HEK293 (cell line): ENCODE results near the gene CSNK1G1.
A peak's percentile ranks its signal among the peaks of the same experiment; 100 is the strongest.

ENCODE experiments used
- CTCF ChIA-PET: fragments of 350-600 bp; formaldehyde crosslinking; extraction: SDS; loops from one replicate; lab custom pipeline; 2021; ENCODE audit warnings: antibody characterized with exemption; lab: Yijun Ruan, JAX
- POLR2A ChIA-PET: fragments of 300-600 bp; formaldehyde crosslinking; extraction: SDS; loops from one replicate; lab custom pipeline; 2020; ENCODE audit warnings: antibody characterized with exemption, inconsistent platforms; lab: Yijun Ruan, JAX
- H3K27ac ChIP-seq: fragments of 200-500 bp; sonication (Bioruptor generic); 2 replicates; pipeline ENCODE4 v1.5.1; 2014; ENCODE audit warnings: low read depth, low read length, control low read depth, inconsistent platforms; ENCODE audit errors: extremely low read depth
- H3K36me3 ChIP-seq, 2 experiments: fragments of 200-500 bp in 1 of 2; sonication (Bioruptor generic) in 1 of 2; 1 replicate in 1 of 2; 2 replicates in 1 of 2; pipeline ENCODE4 v1.5.1; 2014 to 2017; ENCODE audit warnings: inconsistent platforms in 2 of 2, low read length in 2 of 2; ENCODE audit not compliant: control insufficient read depth in 2 of 2, insufficient read depth in 1 of 2
- H3K4me1 ChIP-seq: fragments of 200-500 bp; sonication (Bioruptor generic); 2 replicates; pipeline ENCODE4 v1.5.1; 2014; ENCODE audit warnings: mild to moderate bottlenecking, low read length, inconsistent platforms; ENCODE audit not compliant: control insufficient read depth, insufficient read depth
- H3K4me3 ChIP-seq: 2 replicates; pipeline ENCODE4 v1.5.1; 2011; ENCODE audit warnings: low read depth, mild to moderate bottlenecking, control low read depth, low read length, moderate library complexity
- H3K9me3 ChIP-seq: fragments of 200-500 bp; sonication (Bioruptor generic); 2 replicates; pipeline ENCODE4 v1.5.1; 2014; ENCODE audit warnings: low read depth, low read length, inconsistent platforms; ENCODE audit not compliant: control insufficient read depth, insufficient read depth
- GLI2 ChIP-seq: fragments of 450-650 bp; formaldehyde crosslinking; IDR thresholded peaks from 2 replicates; pipeline ENCODE4; 2017; ENCODE audit warnings: missing biosample characterization, missing genetic modification characterization, low read depth, borderline replicate concordance
- KLF1 ChIP-seq: fragments of 450-650 bp; formaldehyde crosslinking; IDR thresholded peaks from 2 replicates; pipeline ENCODE4 v1.5.1; 2016; ENCODE audit warnings: missing biosample characterization, missing genetic modification characterization
- REST ChIP-seq: fragments of 450-650 bp; formaldehyde crosslinking; IDR thresholded peaks from 2 replicates; pipeline ENCODE4 v1.5.1; 2016; ENCODE audit warnings: missing biosample characterization, missing genetic modification characterization
- SP3 ChIP-seq: fragments of 450-650 bp; formaldehyde crosslinking; IDR thresholded peaks from 2 replicates; pipeline ENCODE4 v1.5.1; 2016; ENCODE audit warnings: missing biosample characterization, missing genetic modification characterization
- WT1 ChIP-seq: fragments of 450-650 bp; formaldehyde crosslinking; IDR thresholded peaks from 2 replicates; pipeline ENCODE4 v1.5.1; 2016; ENCODE audit warnings: missing biosample characterization, missing genetic modification characterization
- ZBTB48 ChIP-seq: fragments of 450-650 bp; formaldehyde crosslinking; IDR thresholded peaks from 2 replicates; pipeline ENCODE4 v1.5.1; 2016; ENCODE audit warnings: missing biosample characterization, missing genetic modification characterization
- ZFP41 ChIP-seq: fragments of 450-650 bp; formaldehyde crosslinking; IDR thresholded peaks from 2 replicates; pipeline ENCODE4 v1.5.1; 2016; ENCODE audit warnings: missing biosample characterization, missing genetic modification characterization, borderline replicate concordance
- ZNF16 ChIP-seq: fragments of 450-650 bp; formaldehyde crosslinking; IDR thresholded peaks from 2 replicates; pipeline ENCODE4 v1.5.1; 2016; ENCODE audit warnings: low read depth, missing biosample characterization, missing genetic modification characterization
- ZNF274 ChIP-seq, 2 experiments: fragments of 200-500 bp in 1 of 2; fragments of 450-650 bp in 1 of 2; sonication (Bioruptor generic) in 1 of 2; formaldehyde crosslinking in 1 of 2; IDR thresholded peaks; 2 replicates each; pipeline versions ENCODE4 v1.5.1 to v1.6.1; 2014 to 2016; ENCODE audit warnings: borderline replicate concordance in 1 of 2, inconsistent platforms in 1 of 2, low read length in 1 of 2, missing biosample characterization in 1 of 2, missing genetic modification characterization in 1 of 2
- ZNF426 ChIP-seq: fragments of 450-650 bp; formaldehyde crosslinking; IDR thresholded peaks from 2 replicates; pipeline ENCODE4 v1.5.1; 2017; ENCODE audit warnings: missing biosample characterization, missing genetic modification characterization, mild to moderate bottlenecking, inconsistent platforms, moderate library complexity
- ZNF48 ChIP-seq: fragments of 450-650 bp; formaldehyde crosslinking; IDR thresholded peaks from 2 replicates; pipeline ENCODE4 v1.5.1; 2016; ENCODE audit warnings: missing biosample characterization, missing genetic modification characterization
- ZNF521 ChIP-seq: fragments of 450-650 bp; formaldehyde crosslinking; IDR thresholded peaks from 2 replicates; pipeline ENCODE4 v1.5.1; 2017; ENCODE audit warnings: missing biosample characterization, mild to moderate bottlenecking, missing genetic modification characterization
- ZNF623 ChIP-seq: fragments of 450-650 bp; formaldehyde crosslinking; IDR thresholded peaks from 2 replicates; pipeline ENCODE4 v1.5.1; 2016; ENCODE audit warnings: missing biosample characterization, missing genetic modification characterization
- ZNF791 ChIP-seq: fragments of 450-650 bp; formaldehyde crosslinking; IDR thresholded peaks from 2 replicates; pipeline ENCODE4 v1.5.1; 2016; ENCODE audit warnings: missing biosample characterization, missing genetic modification characterization
- ZNF830 ChIP-seq: fragments of 450-650 bp; IDR thresholded peaks from 2 replicates; pipeline ENCODE4 v1.5.0; 2018; ENCODE audit warnings: missing biosample characterization, missing genetic modification characterization, low read depth, mild to moderate bottlenecking, moderate library complexity
- TF ChIP-seq, protein P1 (sequence below): fragments of 450-650 bp; formaldehyde crosslinking; IDR thresholded peaks from 2 replicates; pipeline ENCODE4 v1.5.1; 2016; ENCODE audit warnings: missing biosample characterization, missing genetic modification characterization
- TF ChIP-seq, protein P2 (sequence below): fragments of 450-650 bp; formaldehyde crosslinking; IDR thresholded peaks from 2 replicates; pipeline ENCODE4 v1.5.1; 2017; ENCODE audit warnings: missing biosample characterization, missing genetic modification characterization
- TF ChIP-seq, protein P3 (sequence below): fragments of 450-650 bp; formaldehyde crosslinking; IDR thresholded peaks from 2 replicates; pipeline ENCODE4 v1.5.1; 2017; ENCODE audit warnings: missing biosample characterization, missing genetic modification characterization
- TF ChIP-seq, protein P4 (sequence below): fragments of 450-650 bp; formaldehyde crosslinking; IDR thresholded peaks from 2 replicates; pipeline ENCODE4 v1.5.1; 2016; ENCODE audit warnings: missing biosample characterization, missing genetic modification characterization

The CSNK1G1 gene

GRCh38 chr15:64163659-64164362 is 192.2 kb downstream of the CSNK1G1 start:
- Histone ChIP-seq H3K9me3 (no peaks in the 10 kb centered on the region), H3K27ac (peak overlapping the region; percentile 48), H3K4me3 (peak overlapping the region; percentile 13; the same call in 1 of the 2 replicates), H3K4me1 (no peaks in the 10 kb centered on the region; the same call in 1 of the 2 replicates), H3K36me3 (peaks cover 12 to 25% of the 10 kb centered on the region in 2 experiments; a peak in 2 of 3 replicates)
- CTCF ChIA-PET: interaction anchor here (0.6 to 1.5 kb wide), 4 partner anchors 14 to 564 kb away, joined by 3 to 5 read pairs (median 4); no protein-coding TSS in a partner anchor
- TF ChIP-seq ZBTB48 (tag by site-specific recombination): peak; percentile 71; the same call in 1 of the 2 replicates
- TF ChIP-seq KLF1: no peak
- no peak for TF ChIP-seq ZNF16
- TF ChIP-seq, protein P1, sequence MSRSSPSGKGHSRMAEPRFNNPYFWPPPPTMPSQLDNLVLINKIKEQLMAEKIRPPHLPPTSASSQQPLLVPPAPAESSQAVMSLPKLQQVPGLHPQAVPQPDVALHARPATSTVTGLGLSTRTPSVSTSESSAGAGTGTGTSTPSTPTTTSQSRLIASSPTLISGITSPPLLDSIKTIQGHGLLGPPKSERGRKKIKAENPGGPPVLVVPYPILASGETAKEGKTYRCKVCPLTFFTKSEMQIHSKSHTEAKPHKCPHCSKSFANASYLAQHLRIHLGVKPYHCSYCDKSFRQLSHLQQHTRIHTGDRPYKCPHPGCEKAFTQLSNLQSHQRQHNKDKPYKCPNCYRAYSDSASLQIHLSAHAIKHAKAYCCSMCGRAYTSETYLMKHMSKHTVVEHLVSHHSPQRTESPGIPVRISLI (tag by site-specific recombination): 0 out of 2 replicates have a peak, but pooled peaks have one; percentile 20
- no peak for TF ChIP-seq GLI2
- no peak for TF ChIP-seq ZFP41 (tag by site-specific recombination)
- POLR2A ChIA-PET: interaction anchor here (0.6 to 2.1 kb wide), 6 partner anchors 8 to 224 kb away, joined by 3 to 12 read pairs (median 6); partner anchors contain the start of genes CSNK1G1 and TRIP4

GRCh38 chr15:64162869-64163658 is 192.9 kb downstream of the CSNK1G1 start, which contains the start of gene PPIB:
Gene PPIB, minus strand, starts transcription at chr15:64163022. Its CDS starts 36 bp downstream, at chr15:64162986.
- CTCF ChIA-PET: interaction anchor here (0.7 to 1.8 kb wide), 3 partner anchors 10 to 565 kb away, joined by 3 to 16 read pairs (median 5); no protein-coding TSS in a partner anchor
- TF ChIP-seq ZNF274 (IDR thresholded peaks at IDR 0.05; ENCODE audit: low read length) (no peak), ZNF274 (tag by site-specific recombination; IDR thresholded peaks at IDR 0.05; ENCODE audit: borderline replicate concordance) (no peak), ZNF48 (tag by site-specific recombination) (no peak), ZNF791 (tag by site-specific recombination) (no peak), ZNF521 (tag by site-specific recombination) (no peak), WT1 (tag by site-specific recombination) (no peak), ZNF623 (no peak), REST (no peak), SP3 (tag by site-specific recombination) (peak; percentile 83), ZNF830 (tag by site-specific recombination) (no peak), ZNF426 (tag by site-specific recombination) (no peak)
- TF ChIP-seq, protein P2, sequence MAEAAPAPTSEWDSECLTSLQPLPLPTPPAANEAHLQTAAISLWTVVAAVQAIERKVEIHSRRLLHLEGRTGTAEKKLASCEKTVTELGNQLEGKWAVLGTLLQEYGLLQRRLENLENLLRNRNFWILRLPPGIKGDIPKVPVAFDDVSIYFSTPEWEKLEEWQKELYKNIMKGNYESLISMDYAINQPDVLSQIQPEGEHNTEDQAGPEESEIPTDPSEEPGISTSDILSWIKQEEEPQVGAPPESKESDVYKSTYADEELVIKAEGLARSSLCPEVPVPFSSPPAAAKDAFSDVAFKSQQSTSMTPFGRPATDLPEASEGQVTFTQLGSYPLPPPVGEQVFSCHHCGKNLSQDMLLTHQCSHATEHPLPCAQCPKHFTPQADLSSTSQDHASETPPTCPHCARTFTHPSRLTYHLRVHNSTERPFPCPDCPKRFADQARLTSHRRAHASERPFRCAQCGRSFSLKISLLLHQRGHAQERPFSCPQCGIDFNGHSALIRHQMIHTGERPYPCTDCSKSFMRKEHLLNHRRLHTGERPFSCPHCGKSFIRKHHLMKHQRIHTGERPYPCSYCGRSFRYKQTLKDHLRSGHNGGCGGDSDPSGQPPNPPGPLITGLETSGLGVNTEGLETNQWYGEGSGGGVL: peak; percentile 52; the same call in 1 of the 2 replicates
- TF ChIP-seq, protein P3, sequence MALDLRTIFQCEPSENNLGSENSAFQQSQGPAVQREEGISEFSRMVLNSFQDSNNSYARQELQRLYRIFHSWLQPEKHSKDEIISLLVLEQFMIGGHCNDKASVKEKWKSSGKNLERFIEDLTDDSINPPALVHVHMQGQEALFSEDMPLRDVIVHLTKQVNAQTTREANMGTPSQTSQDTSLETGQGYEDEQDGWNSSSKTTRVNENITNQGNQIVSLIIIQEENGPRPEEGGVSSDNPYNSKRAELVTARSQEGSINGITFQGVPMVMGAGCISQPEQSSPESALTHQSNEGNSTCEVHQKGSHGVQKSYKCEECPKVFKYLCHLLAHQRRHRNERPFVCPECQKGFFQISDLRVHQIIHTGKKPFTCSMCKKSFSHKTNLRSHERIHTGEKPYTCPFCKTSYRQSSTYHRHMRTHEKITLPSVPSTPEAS (tag by site-specific recombination): no peak
- TF ChIP-seq, protein P4, sequence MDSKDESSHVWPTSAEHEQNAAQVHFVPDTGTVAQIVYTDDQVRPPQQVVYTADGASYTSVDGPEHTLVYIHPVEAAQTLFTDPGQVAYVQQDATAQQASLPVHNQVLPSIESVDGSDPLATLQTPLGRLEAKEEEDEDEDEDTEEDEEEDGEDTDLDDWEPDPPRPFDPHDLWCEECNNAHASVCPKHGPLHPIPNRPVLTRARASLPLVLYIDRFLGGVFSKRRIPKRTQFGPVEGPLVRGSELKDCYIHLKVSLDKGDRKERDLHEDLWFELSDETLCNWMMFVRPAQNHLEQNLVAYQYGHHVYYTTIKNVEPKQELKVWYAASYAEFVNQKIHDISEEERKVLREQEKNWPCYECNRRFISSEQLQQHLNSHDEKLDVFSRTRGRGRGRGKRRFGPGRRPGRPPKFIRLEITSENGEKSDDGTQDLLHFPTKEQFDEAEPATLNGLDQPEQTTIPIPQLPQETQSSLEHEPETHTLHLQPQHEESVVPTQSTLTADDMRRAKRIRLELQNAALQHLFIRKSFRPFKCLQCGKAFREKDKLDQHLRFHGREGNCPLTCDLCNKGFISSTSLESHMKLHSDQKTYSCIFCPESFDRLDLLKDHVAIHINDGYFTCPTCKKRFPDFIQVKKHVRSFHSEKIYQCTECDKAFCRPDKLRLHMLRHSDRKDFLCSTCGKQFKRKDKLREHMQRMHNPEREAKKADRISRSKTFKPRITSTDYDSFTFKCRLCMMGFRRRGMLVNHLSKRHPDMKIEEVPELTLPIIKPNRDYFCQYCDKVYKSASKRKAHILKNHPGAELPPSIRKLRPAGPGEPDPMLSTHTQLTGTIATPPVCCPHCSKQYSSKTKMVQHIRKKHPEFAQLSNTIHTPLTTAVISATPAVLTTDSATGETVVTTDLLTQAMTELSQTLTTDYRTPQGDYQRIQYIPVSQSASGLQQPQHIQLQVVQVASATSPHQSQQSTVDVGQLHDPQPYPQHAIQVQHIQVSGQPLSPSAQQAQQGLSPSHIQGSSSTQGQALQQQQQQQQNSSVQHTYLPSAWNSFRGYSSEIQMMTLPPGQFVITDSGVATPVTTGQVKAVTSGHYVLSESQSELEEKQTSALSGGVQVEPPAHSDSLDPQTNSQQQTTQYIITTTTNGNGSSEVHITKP: peak; percentile 90

More at GRCh38 chr15:64162869-64163658, 192.9 kb downstream of the CSNK1G1 start, which contains the start of gene PPIB:
- Histone ChIP-seq H3K9me3 (no peaks in the 10 kb centered on the region), H3K27ac (peak within 1 kb of the TSS; percentile 64), H3K36me3 (peaks cover 12 to 33% of the 10 kb centered on the region in 2 experiments; a peak in 2 of 3 replicates), H3K4me1 (no peaks in the 10 kb centered on the region; the same call in 1 of the 2 replicates), H3K4me3 (peak within 1 kb of the TSS; percentile 91)
- POLR2A ChIA-PET: interaction anchor here (0.6 to 2.1 kb wide), 7 partner anchors 10 to 523 kb away, joined by 3 to 12 read pairs (median 4); partner anchors contain the start of genes CSNK1G1 and TRIP4
